HG03196 (cell line): ENCODE data around the gene CHTF18.

Experiments
- ATAC-seq: cut with Tn5 transposase; IDR thresholded peaks from one replicate; pipeline ENCODE4 v1.9.1; 2021; ENCODE audit not compliant: unreplicated experiment

The CHTF18 gene

DNA sequence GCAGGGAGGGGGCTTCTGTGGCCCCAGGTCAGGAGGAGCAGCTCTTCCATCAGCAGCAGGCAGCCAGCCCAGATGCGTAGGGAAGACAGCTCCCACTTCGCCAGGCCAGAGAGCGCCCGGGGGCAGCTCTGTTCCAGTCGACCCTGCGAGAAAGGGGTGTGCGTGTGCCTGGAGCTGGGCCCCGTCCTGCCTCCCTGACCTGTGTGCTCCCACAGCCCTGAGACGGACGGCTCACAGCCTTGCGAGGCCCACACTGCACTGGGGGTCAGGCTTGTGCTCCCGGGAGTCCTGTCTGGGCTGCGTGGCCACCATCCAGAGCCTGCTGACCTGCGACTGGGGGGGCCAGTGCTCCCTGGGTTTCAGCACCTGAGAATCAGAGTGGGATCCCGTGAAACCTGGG lies 28.4 kb upstream of the CHTF18 start:
- no peak for ATAC-seq

DNA sequence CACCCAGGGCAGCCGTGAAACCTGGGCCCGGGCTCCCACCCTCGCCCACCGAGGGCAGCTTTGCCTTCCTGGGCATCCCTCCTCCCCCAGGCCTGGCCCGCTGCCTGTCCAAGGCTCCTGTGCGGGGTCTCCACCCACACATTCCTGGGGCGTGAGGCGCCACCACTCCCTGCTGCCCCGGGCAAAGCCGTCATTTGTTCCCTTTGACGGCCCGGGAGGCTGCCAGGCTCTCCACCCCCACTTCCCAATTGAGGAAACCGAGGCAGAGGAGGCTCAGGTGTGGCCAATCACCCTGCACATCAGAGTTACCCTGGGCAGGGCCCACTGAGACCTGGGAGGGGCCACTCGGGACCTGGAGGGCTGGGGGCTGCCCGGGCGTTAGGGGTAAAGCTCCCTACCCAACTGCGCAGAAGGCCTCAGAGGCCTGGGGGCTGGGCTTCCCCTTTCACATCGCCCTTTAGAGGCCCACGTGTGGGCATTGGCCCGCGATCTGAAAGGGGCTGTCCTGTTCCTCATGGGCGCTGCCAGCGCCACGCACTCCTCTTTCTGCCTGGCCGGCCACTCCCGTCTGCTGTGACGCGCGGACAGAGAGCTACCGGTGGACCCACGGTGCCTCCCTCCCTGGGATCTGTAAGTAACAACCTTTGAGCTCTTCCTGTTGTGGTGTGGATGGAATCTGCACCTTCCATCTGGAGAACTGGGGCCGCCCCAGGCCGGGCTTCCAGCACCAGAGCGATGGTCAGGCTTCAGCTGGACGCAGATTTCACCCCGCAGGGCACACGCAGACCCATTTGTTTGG lies 27.7 kb upstream of the CHTF18 start, which contains the start of gene MSLN:
TSS of gene MSLN (plus strand) at position 190 of the 799 bp plus-strand sequence. CDS start 1,947 bp downstream, outside the sequence.
- no peak for ATAC-seq

DNA sequence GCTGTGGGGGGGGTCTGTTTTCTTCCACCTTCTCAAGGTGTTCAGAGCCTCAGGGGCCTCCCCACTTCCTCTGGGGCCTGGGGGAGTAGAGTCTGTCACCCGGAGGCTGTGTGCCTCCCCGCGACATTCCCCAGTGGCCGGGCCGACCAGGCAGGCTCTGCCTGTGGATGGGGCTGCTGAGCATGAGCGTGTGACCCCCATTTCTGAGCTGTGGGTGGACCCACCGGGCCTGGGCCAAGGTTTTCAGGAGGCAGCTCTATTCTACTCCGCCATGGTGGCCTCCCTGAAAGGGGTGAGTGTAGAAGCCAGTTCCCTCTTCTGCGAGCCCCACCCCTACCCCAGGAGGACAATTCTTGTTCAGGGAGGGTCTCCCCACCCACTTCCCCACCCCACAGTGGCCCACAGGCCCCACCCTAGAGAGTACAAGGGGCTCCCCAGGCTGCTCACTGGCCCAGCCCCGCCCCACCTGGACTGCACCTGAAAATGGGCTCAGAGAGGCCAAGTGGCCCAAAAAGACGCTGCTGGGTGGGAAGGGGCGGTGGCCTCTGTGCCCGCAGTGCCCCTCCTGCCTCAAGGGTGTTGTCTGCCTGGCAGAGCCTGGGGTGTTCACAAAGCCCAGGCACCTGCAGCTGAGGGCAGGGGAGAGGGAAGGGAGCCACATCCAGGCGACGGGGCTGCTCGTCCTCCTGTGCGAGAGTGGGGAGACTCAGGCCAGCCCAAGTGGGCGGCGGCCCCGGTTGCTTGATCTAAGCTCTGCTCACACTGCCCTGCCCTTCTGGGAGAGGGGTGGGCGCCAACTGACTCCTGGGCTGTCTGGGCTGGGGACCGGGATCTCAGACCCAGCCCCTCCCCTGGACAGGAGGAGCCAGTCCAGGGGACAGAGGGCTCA lies 26.6 kb upstream of the CHTF18 start:
- ATAC-seq: no peak

DNA sequence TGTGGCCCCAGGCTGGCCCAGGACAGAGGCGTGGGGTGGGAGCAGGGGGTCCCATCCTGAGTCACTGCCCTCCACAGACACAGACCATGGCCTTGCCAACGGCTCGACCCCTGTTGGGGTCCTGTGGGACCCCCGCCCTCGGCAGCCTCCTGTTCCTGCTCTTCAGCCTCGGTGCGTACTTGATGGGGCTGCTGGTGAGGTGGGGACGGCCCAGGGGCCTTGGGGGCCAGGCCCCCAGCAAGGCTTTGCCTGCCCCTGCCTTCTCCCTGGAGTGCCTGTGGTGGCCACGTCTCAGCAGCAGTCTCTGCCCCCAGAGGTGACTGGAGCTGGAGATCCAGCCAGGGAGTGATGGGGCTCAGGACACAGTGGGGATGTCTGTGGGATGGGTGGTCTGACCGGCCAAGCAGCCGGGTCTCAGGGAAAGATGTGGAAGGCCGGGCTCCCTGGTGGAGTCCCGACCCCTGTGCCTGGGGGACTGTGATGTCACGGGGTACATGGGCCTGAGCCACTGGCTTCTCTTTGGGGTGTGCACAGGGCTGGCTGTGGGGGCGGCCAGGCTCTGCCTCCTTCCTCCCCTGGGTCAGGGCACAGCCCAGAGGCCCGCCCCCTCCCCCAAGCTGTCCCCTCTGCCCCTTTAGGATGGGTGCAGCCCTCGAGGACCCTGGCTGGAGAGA lies 25.7 kb upstream of the CHTF18 start:
- no peak for ATAC-seq

DNA sequence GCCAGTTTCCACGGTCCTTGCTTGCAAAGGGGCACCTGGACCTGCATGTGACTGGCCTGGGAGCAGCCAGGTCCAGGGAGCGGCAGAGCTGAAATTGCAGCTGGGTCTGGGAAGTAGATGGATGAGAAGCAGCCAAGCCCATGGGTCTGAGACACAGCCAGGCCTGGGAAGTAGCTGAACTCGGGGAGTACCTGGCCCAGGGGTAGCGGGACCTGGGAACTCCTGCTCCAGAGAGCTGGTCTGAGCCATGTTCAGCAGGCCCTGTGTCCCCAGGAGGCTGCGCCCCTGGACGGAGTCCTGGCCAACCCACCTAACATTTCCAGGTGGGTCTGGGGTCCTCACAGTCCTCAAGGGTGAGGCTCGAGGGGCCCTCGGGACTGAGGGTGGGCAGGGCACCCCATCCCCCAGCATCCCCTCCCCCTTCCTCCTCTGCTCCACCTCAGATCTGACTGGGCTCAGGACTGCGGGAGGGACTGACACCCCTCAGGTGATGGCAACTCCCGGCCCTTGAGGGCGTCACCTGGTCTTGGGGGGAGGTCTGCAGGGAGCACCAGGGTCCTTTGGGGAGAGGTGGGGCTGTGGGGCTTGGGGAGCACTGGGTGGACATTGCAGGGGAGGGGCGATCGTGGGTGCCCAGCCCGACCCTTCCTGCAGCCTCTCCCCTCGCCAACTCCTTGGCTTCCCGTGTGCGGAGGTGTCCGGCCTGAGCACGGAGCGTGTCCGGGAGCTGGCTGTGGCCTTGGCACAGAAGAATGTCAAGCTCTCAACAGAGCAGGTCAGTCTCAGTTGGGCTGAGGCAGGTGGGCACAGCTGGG lies 24.8 kb upstream of the CHTF18 start:
- no peak for ATAC-seq

DNA sequence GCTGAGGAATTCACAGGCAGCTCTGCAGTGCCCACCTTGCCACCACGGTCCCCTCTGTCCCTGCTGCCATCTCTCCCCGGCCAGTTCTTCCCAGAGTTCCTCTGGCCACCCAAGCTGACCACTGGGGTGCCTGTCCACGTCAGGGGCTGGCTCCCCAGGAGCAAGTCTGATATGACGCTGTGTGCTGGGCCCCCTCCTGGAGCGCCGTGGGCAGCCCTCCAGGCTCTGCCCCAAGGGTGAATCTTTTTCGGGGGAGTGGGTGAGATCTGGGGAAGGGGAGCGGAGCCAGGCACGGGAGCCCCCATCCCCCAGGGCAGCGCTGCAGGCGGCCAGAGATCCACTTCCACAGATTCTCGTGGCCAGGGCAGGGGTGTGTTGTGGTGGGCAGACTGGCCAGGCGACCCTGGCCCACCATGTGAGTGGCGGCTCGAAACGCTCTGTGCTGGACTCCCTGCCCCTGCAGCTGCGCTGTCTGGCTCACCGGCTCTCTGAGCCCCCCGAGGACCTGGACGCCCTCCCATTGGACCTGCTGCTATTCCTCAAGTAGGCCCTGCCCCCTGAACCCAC lies 24.2 kb upstream of the CHTF18 start:
- no peak for ATAC-seq

DNA sequence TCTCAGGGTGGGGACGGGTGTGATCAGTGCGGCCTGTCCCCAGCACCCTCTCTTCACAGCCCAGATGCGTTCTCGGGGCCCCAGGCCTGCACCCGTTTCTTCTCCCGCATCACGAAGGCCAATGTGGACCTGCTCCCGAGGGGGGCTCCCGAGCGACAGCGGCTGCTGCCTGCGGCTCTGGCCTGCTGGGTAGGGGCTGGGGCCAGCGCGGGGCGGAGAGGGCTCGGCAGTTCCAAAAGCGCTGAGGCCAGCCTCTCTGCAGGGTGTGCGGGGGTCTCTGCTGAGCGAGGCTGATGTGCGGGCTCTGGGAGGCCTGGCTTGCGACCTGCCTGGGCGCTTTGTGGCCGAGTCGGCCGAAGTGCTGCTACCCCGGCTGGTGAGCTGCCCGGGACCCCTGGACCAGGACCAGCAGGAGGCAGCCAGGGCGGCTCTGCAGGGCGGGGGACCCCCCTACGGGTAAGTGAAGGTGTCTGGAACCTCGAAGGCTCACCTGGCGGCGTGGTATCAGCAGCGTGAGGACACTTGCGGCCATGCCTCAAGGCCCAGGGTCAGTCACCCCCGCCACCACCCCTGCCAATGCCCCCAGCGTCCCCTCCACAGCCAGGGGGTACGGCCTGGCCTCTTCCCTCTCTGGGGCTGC lies 23.5 kb upstream of the CHTF18 start:
- ATAC-seq: no peak

DNA sequence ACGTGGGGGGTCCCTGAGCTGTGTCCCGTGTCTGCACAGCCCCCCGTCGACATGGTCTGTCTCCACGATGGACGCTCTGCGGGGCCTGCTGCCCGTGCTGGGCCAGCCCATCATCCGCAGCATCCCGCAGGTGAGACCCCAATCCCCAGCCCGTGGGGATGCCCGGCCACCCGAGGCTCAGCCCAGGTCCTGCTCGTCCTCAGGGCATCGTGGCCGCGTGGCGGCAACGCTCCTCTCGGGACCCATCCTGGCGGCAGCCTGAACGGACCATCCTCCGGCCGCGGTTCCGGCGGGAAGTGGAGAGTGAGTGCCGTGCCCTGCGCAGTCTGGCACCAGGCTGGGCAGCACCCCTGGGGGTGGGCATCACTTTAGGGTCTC lies 22.9 kb upstream of the CHTF18 start:
- ATAC-seq: no peak

DNA sequence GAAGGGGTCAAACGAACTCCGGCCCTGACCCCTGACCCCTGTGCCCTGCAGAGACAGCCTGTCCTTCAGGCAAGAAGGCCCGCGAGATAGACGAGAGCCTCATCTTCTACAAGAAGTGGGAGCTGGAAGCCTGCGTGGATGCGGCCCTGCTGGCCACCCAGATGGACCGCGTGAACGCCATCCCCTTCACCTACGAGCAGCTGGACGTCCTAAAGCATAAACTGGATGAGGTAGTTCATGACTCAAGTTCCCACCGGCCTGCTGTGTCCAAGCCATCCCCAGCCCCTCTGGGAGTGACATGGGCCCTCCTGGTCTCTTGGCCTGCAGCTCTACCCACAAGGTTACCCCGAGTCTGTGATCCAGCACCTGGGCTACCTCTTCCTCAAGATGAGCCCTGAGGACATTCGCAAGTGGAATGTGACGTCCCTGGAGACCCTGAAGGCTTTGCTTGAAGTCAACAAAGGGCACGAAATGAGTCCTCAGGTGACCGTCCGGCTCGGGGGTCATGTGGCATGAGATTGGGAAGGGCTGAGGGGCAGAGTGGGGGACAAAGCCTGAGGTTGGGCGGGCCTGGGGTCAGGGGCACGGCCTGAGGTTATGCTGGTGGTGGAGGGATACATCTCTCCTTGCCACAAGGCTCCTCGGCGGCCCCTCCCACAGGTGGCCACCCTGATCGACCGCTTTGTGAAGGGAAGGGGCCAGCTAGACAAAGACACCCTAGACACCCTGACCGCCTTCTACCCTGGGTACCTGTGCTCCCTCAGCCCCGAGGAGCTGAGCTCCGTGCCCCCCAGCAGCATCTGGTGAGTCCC lies 22.2 kb upstream of the CHTF18 start:
- no peak for ATAC-seq

DNA sequence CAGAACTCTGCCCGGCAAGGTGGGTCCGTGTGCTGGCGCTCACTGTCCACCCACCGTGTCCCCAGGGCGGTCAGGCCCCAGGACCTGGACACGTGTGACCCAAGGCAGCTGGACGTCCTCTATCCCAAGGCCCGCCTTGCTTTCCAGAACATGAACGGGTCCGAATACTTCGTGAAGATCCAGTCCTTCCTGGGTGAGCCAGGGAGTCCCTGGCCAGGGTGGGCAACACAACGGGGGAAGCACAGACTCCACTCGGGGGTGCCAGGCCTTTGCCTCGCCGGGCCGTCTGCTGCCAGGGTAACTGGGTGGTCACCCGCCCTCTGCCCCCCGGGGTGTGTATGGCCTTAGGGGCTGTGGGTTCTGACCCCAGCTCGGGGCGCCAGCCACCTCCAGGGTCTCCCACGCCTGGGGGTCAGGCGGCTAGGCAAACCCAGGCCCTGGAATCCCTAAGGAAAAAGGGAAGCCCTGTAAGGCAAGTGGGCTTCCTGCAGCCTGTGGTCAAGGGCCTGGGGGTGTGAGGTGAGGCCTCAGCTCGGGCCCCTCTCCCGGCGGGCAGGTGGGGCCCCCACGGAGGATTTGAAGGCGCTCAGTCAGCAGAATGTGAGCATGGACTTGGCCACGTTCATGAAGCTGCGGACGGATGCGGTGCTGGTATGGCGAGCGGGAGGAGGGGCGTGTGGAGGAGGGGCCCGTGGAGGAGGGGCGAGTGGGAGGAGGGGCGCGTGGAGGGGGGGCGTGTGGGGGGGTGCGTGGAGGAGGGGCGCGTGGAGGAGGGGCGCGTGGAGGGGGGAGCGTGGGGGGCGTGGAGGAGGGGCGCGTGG lies 21.4 kb upstream of the CHTF18 start:
- ATAC-seq: no peak

DNA sequence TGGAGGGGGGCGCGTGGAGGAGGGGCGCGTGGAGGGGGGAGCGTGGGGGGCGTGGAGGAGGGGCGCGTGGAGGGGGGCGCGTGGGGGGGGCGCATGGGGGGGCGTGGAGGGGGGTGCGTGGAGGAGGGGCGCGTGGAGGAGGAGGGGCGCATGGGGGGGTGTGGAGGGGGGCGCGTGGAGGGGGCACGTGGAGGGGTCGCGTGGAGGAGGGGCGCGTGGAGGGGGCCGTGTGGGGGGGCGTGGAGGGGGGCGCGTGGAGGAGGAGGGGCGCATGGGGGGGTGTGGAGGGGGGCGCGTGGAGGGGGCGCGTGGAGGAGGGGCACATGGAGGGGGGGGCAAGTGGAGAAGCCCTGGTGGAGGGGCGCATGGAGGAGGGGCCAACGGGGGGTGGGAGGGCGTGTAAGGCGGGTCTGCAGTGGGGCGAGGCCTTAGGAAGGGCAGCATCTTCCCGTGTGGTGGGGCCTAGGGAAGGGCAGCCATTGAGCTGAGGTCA lies 20.6 kb upstream of the CHTF18 start:
- no peak for ATAC-seq

DNA sequence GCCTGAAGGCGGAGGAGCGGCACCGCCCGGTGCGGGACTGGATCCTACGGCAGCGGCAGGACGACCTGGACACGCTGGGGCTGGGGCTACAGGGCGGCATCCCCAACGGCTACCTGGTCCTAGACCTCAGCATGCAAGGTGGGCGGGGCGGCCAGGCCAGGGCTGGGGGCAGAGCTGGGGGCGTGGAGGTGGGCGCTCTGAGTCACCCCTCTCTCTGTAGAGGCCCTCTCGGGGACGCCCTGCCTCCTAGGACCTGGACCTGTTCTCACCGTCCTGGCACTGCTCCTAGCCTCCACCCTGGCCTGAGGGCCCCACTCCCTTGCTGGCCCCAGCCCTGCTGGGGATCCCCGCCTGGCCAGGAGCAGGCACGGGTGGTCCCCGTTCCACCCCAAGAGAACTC lies 20.0 kb upstream of the CHTF18 start:
- no peak for ATAC-seq

DNA sequence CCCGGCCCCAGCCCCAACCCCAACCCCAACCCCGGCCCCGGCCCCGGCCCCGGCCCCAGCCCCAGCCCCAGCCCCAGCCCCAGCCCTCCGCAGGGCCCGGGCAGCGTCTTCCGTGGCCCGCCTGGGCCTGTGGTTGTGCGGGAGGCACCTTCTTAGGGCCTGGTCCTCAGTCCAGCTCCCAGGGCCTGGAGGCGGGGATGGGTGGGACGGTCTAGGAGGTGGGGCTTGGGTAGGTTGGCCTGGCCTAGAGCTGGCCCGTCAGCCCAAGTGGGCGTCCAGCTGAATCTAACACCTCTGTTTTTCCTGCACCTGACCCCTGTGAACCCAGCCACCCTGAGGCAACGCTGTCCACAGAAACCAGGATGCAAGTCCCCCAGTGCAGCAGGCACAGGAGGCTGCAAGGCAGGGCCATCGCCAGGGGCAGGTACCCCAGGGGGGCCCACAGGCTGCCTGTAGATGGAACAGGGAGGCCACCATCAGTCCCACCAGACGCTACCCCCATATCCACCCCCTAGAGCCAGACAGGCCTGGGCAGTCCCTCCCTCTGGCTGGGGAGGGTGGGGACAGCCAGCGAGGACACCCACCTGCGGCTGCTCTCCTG lies 19.1 kb upstream of the CHTF18 start:
- ATAC-seq: no peak

DNA sequence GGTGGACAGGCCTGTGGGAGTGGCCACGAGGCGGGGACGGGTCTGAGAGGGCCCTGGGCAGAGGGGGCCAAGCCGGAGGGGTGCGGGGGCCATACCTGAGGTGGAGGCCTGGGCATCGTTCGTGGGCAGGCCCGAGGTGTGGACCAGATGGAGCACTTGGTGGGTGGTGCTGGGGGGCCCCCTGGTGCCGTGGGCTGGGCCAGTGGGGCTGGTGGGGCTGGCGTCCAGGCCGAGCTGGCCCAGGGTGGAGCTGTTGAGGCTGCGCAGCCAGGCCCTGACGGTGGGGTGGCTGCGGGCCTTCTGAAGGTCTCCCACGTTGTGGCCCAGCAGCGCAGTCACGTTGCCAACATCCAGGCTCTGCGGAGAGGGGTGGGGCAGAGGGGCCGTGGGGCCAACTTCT lies 18.5 kb upstream of the CHTF18 start:
- no peak for ATAC-seq

DNA sequence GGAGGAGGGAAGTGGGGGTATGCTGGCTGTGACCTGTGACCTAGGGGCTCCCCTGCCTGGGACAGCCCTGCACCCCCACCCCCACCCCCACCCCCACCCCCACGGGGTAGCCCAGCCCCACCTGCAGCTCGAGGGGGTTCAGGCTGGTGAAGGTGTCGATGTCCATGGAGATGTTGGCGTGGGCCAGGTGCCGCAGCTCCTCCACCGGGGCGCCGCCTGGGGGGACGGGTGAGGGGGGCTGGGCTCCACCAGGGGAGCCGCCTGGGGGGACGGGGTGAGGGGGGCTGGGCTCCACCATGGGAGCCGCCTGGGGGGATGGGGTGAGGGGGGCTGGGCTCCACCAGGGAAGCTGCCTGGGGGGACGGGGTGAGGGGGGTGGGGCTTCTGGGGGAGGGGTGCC lies 18.0 kb upstream of the CHTF18 start:
- no peak for ATAC-seq

DNA sequence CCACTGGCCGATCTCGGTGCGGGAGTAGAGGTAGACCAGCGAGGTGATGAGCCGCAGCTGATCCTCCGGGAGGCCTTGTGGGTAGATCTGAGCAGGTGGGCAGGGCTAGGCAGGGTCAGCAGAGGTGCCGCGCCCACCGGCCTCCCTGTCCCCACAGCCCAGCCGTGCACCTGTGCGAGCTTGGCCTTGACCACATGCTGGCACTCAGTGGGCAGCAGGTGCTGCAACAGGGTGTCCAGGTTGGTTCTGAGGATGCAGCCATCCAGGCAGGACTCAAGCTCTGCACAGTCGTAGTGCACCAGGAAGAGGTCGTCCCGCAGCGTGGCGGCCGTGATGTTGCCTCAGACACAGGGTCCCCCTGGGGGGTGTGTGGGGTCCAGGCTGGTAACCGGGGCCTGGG lies 15.5 kb upstream of the CHTF18 start:
- ATAC-seq: no peak

DNA sequence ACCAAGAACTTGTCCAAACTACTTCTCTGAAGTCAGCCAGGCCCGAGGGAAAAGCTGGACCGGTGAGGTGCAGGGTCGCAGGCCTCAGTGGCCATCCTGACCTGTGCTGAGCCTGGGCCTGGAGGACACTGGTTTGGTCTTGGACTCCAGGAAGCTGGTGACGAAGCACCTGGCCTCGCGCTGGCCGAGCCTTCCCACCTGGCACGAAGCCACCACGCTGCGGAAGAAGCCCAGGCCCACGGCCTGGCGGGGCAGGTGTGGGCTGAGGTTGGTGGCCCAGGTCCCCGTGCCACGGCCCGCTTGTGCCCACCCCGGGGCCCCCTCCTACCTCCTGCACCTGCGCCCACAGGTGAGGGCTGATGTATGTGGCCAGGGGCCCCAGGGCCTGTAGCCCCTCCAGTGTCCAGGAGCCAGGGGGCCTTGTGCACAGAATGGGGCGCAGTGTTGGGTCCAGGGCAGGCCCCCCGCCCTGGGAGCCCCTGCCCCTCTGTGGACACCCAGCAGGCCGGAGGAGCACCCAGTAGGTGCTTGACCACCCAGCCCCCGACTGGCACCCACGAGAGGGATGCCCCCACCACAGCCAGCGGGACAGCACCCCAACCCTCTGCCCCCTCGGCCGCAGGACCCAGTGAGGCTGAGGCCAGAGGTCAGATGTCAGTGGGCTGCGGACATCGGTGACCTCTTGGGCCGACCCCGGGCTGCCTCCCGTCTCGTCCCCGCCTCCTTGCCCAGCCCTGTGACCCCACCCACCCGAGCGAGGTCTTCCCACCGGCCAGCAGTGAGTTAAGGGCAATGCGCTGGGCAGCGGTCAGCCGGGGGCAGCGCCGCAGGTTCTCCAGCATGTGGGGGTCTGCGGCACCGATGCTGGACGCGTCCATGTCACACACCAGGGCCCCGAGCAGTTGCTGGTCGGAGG lies 14.1 kb upstream of the CHTF18 start:
- ATAC-seq: no peak
